ENCODE results near the gene VIT.

Gene VIT, protein sequence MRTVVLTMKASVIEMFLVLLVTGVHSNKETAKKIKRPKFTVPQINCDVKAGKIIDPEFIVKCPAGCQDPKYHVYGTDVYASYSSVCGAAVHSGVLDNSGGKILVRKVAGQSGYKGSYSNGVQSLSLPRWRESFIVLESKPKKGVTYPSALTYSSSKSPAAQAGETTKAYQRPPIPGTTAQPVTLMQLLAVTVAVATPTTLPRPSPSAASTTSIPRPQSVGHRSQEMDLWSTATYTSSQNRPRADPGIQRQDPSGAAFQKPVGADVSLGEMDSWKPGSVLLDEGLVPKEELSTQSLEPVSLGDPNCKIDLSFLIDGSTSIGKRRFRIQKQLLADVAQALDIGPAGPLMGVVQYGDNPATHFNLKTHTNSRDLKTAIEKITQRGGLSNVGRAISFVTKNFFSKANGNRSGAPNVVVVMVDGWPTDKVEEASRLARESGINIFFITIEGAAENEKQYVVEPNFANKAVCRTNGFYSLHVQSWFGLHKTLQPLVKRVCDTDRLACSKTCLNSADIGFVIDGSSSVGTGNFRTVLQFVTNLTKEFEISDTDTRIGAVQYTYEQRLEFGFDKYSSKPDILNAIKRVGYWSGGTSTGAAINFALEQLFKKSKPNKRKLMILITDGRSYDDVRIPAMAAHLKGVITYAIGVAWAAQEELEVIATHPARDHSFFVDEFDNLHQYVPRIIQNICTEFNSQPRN

DNA sequence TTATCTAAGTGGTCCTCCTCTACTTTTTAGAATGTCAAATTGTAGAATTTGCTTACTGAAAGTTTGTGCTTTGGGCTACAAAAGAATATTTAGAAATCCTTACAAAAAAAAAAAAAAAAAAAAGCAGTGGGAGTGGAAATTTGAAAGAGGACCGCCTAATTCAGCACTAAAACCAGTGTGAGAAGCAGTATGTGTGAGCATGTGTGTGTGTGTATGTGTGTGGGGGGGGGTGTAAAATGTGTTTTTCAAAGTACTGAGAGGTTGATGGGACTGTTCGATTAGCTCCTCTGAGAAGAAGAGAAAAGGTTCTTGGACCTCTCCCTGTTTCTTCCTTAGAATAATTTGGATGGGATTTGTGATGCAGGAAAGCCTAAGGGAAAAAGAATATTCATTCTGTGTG is at the start of gene VIT:
VIT (plus strand) TSS at position 175 of the 400 bp plus-strand sequence. CDS start 19,664 bp downstream, outside the sequence.
- no peaks in the 10 kb centered on the region for H3K36me3 Mint-ChIP-seq (ENCODE audit: low read depth)
- TF ChIP-seq, protein P1, sequence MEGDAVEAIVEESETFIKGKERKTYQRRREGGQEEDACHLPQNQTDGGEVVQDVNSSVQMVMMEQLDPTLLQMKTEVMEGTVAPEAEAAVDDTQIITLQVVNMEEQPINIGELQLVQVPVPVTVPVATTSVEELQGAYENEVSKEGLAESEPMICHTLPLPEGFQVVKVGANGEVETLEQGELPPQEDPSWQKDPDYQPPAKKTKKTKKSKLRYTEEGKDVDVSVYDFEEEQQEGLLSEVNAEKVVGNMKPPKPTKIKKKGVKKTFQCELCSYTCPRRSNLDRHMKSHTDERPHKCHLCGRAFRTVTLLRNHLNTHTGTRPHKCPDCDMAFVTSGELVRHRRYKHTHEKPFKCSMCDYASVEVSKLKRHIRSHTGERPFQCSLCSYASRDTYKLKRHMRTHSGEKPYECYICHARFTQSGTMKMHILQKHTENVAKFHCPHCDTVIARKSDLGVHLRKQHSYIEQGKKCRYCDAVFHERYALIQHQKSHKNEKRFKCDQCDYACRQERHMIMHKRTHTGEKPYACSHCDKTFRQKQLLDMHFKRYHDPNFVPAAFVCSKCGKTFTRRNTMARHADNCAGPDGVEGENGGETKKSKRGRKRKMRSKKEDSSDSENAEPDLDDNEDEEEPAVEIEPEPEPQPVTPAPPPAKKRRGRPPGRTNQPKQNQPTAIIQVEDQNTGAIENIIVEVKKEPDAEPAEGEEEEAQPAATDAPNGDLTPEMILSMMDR (IDR thresholded peaks at IDR 0.05): no peak
- peak within 1 kb of the TSS; percentile 8 for H3K27ac Mint-ChIP-seq
- no peaks in the 10 kb centered on the region for H3K9me3 Mint-ChIP-seq
- peaks cover 23% of the 10 kb centered on the region for H3K4me1 Mint-ChIP-seq
- H3K27me3 Mint-ChIP-seq (ENCODE audit: low read depth, poor library complexity): peaks cover under 1% of the 10 kb centered on the region
- no peak for DNase-seq
- no peak within 1 kb of the TSS for H3K4me3 Mint-ChIP-seq

DNA sequence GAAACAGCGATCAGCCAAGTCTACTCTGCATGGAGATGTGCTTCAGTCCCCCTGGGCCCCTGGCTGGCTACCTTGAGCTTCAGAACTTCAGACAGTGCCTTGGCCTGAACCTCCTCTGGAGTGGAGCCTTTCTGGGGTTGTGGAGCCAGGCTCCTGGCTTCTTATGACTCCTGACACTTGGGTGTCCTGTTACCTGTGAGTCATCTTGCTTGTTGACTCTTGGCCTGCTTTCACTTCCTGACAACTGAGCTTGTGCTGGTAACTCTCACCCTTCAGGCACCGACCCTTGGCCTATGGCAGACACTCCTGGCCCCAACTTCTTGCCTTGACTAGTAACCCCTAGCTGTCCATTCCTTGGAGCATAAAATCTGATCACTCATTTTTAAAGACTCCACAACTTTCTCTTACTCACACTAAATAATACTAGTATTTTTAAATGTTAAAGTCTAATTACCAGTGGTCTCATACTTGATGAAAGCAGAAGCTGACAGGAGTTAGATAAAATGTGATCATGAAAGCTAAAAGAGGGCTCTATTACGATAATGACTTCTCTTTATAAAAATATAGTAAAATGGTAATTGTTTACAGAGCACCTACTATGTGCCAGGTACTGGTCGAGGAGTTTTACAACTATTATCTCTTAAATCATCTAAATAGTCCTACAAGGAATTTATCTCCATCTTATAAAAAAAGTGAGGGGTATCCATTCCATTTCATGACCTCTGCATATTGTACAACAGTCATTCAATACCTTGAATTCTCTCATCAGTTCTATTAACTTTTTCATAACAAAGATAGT is 46.3 kb upstream of the VIT start:
- DNase-seq: peak; percentile 10
- Mint-ChIP-seq H3K27me3 (ENCODE audit: low read depth, poor library complexity) (peaks cover 4% of the 10 kb centered on the region), H3K4me3 (no peak overlapping the region), H3K27ac (peak overlapping the region; percentile 60), H3K9me3 (peaks cover 16% of the 10 kb centered on the region), H3K36me3 (ENCODE audit: low read depth) (peaks cover 4% of the 10 kb centered on the region), H3K4me1 (peaks cover 16% of the 10 kb centered on the region)
- TF ChIP-seq, protein P1 (IDR thresholded peaks at IDR 0.05): no peak

DNA sequence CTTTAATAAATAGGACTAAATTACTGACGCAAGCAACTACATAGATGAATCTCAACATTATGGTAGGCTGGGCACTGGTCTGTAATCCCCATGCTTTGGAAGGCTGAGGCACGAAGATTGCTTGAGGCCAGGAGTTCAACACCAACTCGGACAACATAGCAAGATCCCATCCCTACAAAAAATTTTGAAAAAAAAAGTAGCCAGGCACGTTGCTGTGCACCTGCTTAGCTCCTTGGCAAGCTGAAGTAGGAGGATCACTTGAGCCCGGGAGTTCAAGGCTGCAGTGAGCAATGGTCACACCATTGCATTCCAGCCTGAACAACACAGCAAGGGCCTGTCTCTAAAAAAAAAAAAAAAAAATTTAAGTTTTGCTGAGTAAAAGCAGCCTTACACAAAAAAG is 43.4 kb upstream of the VIT start:
- no peaks in the 10 kb centered on the region for H3K9me3 Mint-ChIP-seq
- no peak for DNase-seq
- peaks cover 4% of the 10 kb centered on the region for H3K27me3 Mint-ChIP-seq (ENCODE audit: low read depth, poor library complexity)
- TF ChIP-seq, protein P1 (IDR thresholded peaks at IDR 0.05): no peak
- H3K4me3 Mint-ChIP-seq: no peak overlapping the region
- H3K27ac Mint-ChIP-seq: no peak overlapping the region
- H3K4me1 Mint-ChIP-seq: peaks cover 16% of the 10 kb centered on the region
- no peaks in the 10 kb centered on the region for H3K36me3 Mint-ChIP-seq (ENCODE audit: low read depth)

DNA sequence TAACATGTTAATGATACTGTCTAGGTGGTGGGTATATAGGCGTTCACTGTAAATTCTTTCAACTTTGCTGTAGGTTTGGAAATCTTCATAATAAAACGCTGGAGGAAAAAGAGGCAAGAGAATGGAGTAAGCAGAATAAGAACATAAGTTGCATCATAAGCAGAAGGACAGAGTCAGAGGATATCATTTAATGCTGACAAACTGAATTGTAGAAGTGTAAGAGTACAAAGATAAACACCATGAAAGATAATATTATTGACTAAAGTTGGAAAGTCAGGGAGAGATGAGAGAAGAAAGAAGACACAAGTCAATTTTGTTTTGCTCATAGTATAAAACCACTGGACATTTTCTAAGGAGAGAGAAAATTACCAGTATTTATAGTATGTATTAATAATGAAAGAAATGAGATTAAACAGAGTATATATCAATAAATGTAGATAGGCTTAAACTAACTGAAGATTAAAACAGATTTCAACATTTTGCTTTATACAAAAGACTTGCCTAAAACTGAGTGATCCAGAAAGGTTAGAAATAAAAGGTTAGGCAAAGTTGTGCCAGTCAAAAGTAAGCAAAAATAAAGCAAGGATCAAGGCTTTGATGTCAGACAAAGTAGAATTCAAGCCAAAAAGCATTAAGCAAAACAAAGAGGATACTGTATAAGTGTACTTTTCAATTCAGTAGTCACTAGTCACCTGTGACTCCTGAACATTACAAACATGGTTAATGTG is 42.4 kb upstream of the VIT start:
- no peak overlapping the region for H3K27ac Mint-ChIP-seq
- peaks cover 4% of the 10 kb centered on the region for H3K27me3 Mint-ChIP-seq (ENCODE audit: low read depth, poor library complexity)
- TF ChIP-seq, protein P1 (IDR thresholded peaks at IDR 0.05): no peak
- DNase-seq: no peak
- no peaks in the 10 kb centered on the region for H3K9me3 Mint-ChIP-seq
- H3K4me3 Mint-ChIP-seq: no peak overlapping the region
- H3K4me1 Mint-ChIP-seq: peaks cover 16% of the 10 kb centered on the region
- no peaks in the 10 kb centered on the region for H3K36me3 Mint-ChIP-seq (ENCODE audit: low read depth)

DNA sequence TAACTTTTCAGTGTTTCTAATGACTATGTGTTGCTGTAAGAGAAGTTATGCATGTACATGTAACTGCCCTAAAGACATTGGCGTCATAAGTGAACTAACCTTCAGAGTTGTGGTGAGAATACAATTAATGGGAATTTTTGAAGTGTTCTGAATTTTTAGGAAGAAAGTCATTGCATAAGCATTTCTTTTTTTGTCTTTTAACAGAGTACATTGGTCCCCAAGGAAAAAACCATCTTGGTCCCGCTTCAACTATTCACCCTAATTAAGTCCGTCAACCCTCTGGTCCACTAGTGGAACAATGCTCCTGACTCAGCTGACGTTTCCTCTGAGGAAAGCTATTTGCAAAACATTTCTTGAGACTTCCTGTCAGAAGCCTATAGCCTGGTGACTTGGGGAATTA is 41.1 kb upstream of the VIT start:
- H3K27me3 Mint-ChIP-seq (ENCODE audit: low read depth, poor library complexity): no peaks in the 10 kb centered on the region
- H3K27ac Mint-ChIP-seq: no peak overlapping the region
- no peaks in the 10 kb centered on the region for H3K9me3 Mint-ChIP-seq
- H3K4me1 Mint-ChIP-seq: peaks cover 3% of the 10 kb centered on the region
- no peaks in the 10 kb centered on the region for H3K36me3 Mint-ChIP-seq (ENCODE audit: low read depth)
- H3K4me3 Mint-ChIP-seq: no peak overlapping the region
- TF ChIP-seq, protein P1 (IDR thresholded peaks at IDR 0.05): no peak
- DNase-seq: no peak

All from nephron progenitor cell (in vitro differentiated cells).